NCI-H345 treated with DMSO at 0.1 percent for 48 hours (cell line): Measurements from ENCODE around the gene ST8SIA1.
"Not testable (repeated sequence)": the region's sequence is repeated elsewhere in the genome, so short reads cannot be mapped to it uniquely, and the experiment has no call there.

Source experiments
- DNase-seq: peaks from one replicate; lab custom pipeline; 2025; ENCODE audit not compliant: unreplicated experiment; lab: John Stamatoyannopoulos, UW

ST8SIA1 gene

GRCh38 chr12:22334410-22335100 lies at the start of gene ST8SIA1:
Gene ST8SIA1 (minus strand): TSS chr12:22334707. CDS start chr12:22334232, 475 bp downstream.
- DNase-seq, result no peak

- DNase-seq, result no peak
Observed at GRCh38 chr12:22380031-22380430, 45.5 kb upstream of the ST8SIA1 start.

GRCh38 chr12:22377731-22378496 lies 43.4 kb upstream of the ST8SIA1 start:
- DNase-seq, result no peak

GRCh38 chr12:22376596-22377150 lies 42.2 kb upstream of the ST8SIA1 start:
- DNase-seq, result not testable (repeated sequence)

GRCh38 chr12:22374508-22374907 lies 40.0 kb upstream of the ST8SIA1 start:
- no peak for DNase-seq

GRCh38 chr12:22372277-22372837 lies 37.9 kb upstream of the ST8SIA1 start:
- no peak for DNase-seq

- no peak for DNase-seq
Observed at GRCh38 chr12:22366181-22366580, 31.7 kb upstream of the ST8SIA1 start.

- DNase-seq, result no peak
Observed at GRCh38 chr12:22361785-22362184, 27.3 kb upstream of the ST8SIA1 start.

- DNase-seq, result no peak
Observed at GRCh38 chr12:22360774-22361173, 26.3 kb upstream of the ST8SIA1 start.

GRCh38 chr12:22357531-22357930 lies 23.0 kb upstream of the ST8SIA1 start:
- DNase-seq, result no peak

GRCh38 chr12:22356231-22356630 lies 21.7 kb upstream of the ST8SIA1 start:
- DNase-seq, result no peak

GRCh38 chr12:22355011-22355580 lies 20.6 kb upstream of the ST8SIA1 start:
- DNase-seq, result no peak

- DNase-seq, result no peak
Observed at GRCh38 chr12:22353615-22354325, 19.3 kb upstream of the ST8SIA1 start.

- no peak for DNase-seq
Observed at GRCh38 chr12:22350886-22351285, 16.4 kb upstream of the ST8SIA1 start.

- DNase-seq, result no peak
Observed at GRCh38 chr12:22348208-22348607, 13.7 kb upstream of the ST8SIA1 start.

- no peak for DNase-seq
Observed at GRCh38 chr12:22340143-22340542, 5.6 kb upstream of the ST8SIA1 start.

GRCh38 chr12:22339691-22340090 lies 5.2 kb upstream of the ST8SIA1 start:
- DNase-seq, result no peak

- no peak for DNase-seq
Observed at GRCh38 chr12:22335794-22336166, 1.3 kb upstream of the ST8SIA1 start.

- no peak for DNase-seq
Observed at GRCh38 chr12:22333713-22334409, 646 bp downstream of the ST8SIA1 start.

GRCh38 chr12:22333186-22333712 lies 1.3 kb downstream of the ST8SIA1 start:
- DNase-seq, result no peak
